GM12865 (cell line): ENCODE data around the gene NUP133.
"Not testable (repeated sequence)": the region's sequence is repeated elsewhere in the genome, so short reads cannot be mapped to it uniquely, and the experiment has no call there.

Experiments
- DNase-seq: peaks from one replicate; pipeline ENCODE4 v3.0.0; 2010; ENCODE audit warnings: low read depth
- H3K4me3 ChIP-seq: 2 replicates; pipeline ENCODE4 v1.5.1; 2011; ENCODE audit warnings: mild to moderate bottlenecking, low read depth, low read length, control low read depth
- CTCF ChIP-seq: IDR thresholded peaks from 2 replicates; pipeline ENCODE4 v1.5.1; 2011; ENCODE audit warnings: low read length, control low read depth, low read depth, inconsistent platforms; ENCODE audit not compliant: insufficient read depth; ENCODE audit errors: missing control alignments

The NUP133 gene

GRCh38 chr1:229397762-229398161 is 110.4 kb downstream of the NUP133 start:
- DNase-seq, result no peak
- TF ChIP-seq CTCF, result no peak
- H3K4me3 ChIP-seq, result no peak overlapping the region

- no peak overlapping the region for H3K4me3 ChIP-seq
- no peak for DNase-seq
- TF ChIP-seq CTCF, result no peak
These were observed 111.4 kb downstream of the NUP133 start for GRCh38 chr1:229396585-229397206.

- not testable (repeated sequence) for DNase-seq, H3K4me3 ChIP-seq
These were observed 113.6 kb downstream of the NUP133 start for GRCh38 chr1:229394517-229394916.

- H3K4me3 ChIP-seq, result no peak overlapping the region
- DNase-seq, result no peak
- no peak for TF ChIP-seq CTCF
These were observed 115.2 kb downstream of the NUP133 start for GRCh38 chr1:229392936-229393335.
